Stimulated activated CD4-positive, alpha-beta T cell treated with anti-CD3 and anti-CD28 coated beads, Interleukin-1b, Interleukin-23, amount 100 ng/mL, for 4 hours (primary cell): ENCODE measurements around the gene GRAMD1A.

Experiments
- DNase-seq, 2 donors: peaks; one replicate each; pipeline ENCODE4 v3.0.0-alpha.2; 2020; ENCODE audit warnings: low read depth in 2 of 2

GRAMD1A gene

GRCh38 chr19:35074426-35075201, 74.5 kb downstream of the GRAMD1A start:
- no peak for DNase-seq

- no peak for DNase-seq
These were observed 75.3 kb downstream of the GRAMD1A start for GRCh38 chr19:35075202-35076025.

DNA sequence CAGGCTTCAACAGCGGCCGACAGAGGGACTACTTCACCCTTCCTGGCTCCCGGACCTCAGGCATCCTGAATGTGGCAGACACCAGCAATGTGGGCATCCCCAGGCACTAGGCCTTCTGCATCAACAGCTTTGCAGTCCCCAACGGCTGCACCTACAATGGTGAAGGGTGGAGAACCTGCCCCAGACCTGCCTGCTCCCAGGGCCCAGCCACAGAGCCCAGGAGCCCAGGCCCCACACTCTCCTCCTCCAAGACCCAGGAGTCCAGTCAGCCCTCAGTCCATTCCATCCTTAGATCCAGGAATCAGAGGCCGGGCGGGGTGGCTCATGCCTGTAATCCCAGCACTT, 75.9 kb downstream of the GRAMD1A start:
- no peak for DNase-seq
